ENCODE measurements around the gene CLP1.
"Not testable (repeated sequence)": the region's sequence is repeated elsewhere in the genome, so short reads cannot be mapped to it uniquely, and the experiment has no call there.

CLP1 gene

GRCh38 chr11:57647960-57648800, 9.4 kb upstream of the CLP1 start:
- POLR2A ChIA-PET, result no interaction called here
- no peak for DNase-seq (ENCODE audit: extremely low spot score)
- CTCF ChIA-PET, result interaction anchor here (0.7 to 14.1 kb wide), 11 partner anchors 8 to 302 kb away, joined by 3 to 295 read pairs (median 4); partner anchors contain the start of gene UBE2L6
- no peak for TF ChIP-seq CTCF (IDR thresholded peaks at IDR 0.05; ENCODE audit: control extremely low read depth, extremely low read depth, low read depth, missing control alignments)

- ChIA-PET CTCF (interaction anchor here (0.7 to 14.1 kb wide), 11 partner anchors 9 to 303 kb away, joined by 3 to 295 read pairs (median 4); partner anchors contain the start of gene UBE2L6), POLR2A (no interaction called here)
- DNase-seq (ENCODE audit: extremely low spot score), result no peak
- no peak for TF ChIP-seq CTCF (IDR thresholded peaks at IDR 0.05; ENCODE audit: control extremely low read depth, extremely low read depth, low read depth, missing control alignments)
Measured at GRCh38 chr11:57648801-57649735, 8.5 kb upstream of the CLP1 start.

GRCh38 chr11:57649826-57650738, 7.5 kb upstream of the CLP1 start, which contains the start of gene YPEL4:
Gene YPEL4, minus strand, starts transcription at chr11:57649912. Its CDS starts 2,805 bp downstream, at chr11:57647107.
- peak; percentile 59 for DNase-seq (ENCODE audit: extremely low spot score)
- POLR2A ChIA-PET, result no interaction called here

GRCh38 chr11:57650739-57651090, 6.8 kb upstream of the CLP1 start:
- no peak for TF ChIP-seq CTCF (IDR thresholded peaks at IDR 0.05; ENCODE audit: control extremely low read depth, extremely low read depth, low read depth, missing control alignments)
- DNase-seq (ENCODE audit: extremely low spot score), result no peak
- ChIA-PET POLR2A (no interaction called here), CTCF (interaction anchor here (4.3 kb wide), 1 partner anchor 10 kb away, joined by 27 read pairs; no protein-coding TSS in a partner anchor)

More at GRCh38 chr11:57649826-57650738, 7.5 kb upstream of the CLP1 start, which contains the start of gene YPEL4:
- no peak for TF ChIP-seq CTCF (IDR thresholded peaks at IDR 0.05; ENCODE audit: control extremely low read depth, extremely low read depth, low read depth, missing control alignments)
- CTCF ChIA-PET, result interaction anchor here (1.1 to 12.2 kb wide), 3 partner anchors 10 to 155 kb away, joined by 3 to 158 read pairs (median 6); no protein-coding TSS in a partner anchor

GRCh38 chr11:57651408-57651807, 6.2 kb upstream of the CLP1 start:
- DNase-seq (ENCODE audit: extremely low spot score), result no peak
- CTCF ChIA-PET, result interaction anchor here (1.0 to 4.3 kb wide), 4 partner anchors 8 to 149 kb away, joined by 4 to 27 read pairs (median 8); partner anchors contain the start of gene UBE2L6
- no peak for TF ChIP-seq CTCF (IDR thresholded peaks at IDR 0.05; ENCODE audit: control extremely low read depth, extremely low read depth, low read depth, missing control alignments)
- POLR2A ChIA-PET, result no interaction called here

- DNase-seq (ENCODE audit: extremely low spot score); POLR2A ChIA-PET: not testable (repeated sequence)
- CTCF ChIA-PET, result interaction anchor here (0.7 to 4.3 kb wide), 6 partner anchors 9 to 159 kb away, joined by 3 to 27 read pairs (median 5); partner anchors contain the start of gene UBE2L6
Measured at GRCh38 chr11:57652230-57652629, 5.3 kb upstream of the CLP1 start.

All from GM10248 (cell line).